ENCODE results near the gene SYT13.

- TF ChIP-seq POLR2A (IDR thresholded peaks at IDR 0.05), result no peak
- no peak for TF ChIP-seq CTCF (IDR thresholded peaks at IDR 0.05)
- TF ChIP-seq EP300 (IDR thresholded peaks at IDR 0.05), result no peak
Observed at GRCh38 chr11:45334836-45335235, 48.7 kb upstream of the SYT13 start.

Measured in tibial nerve (tissue), 4 donors.